Measurements from ENCODE around the gene ASZ1. TPM values are rescaled to one million over a fixed set of nuclear protein-coding genes. Genes with fewer than 3 reads are reported as not detected.

The ASZ1 gene
- total and polyA plus RNA-seq, 2 donors (not counting 1 experiment from before 2014, with no cell fraction given): not detected

GRCh38 chr7:117384688-117385362 is 42.5 kb downstream of the ASZ1 start:
- Mint-ChIP-seq H3K4me1 (no peaks in the 10 kb centered on the region), H3K9me3 (ENCODE audit: insufficient read depth) (peaks cover 9% of the 10 kb centered on the region), H3K4me3 (no peak overlapping the region), H3K27ac (no peak overlapping the region), H3K27me3 (no peaks in the 10 kb centered on the region)
- Histone ChIP-seq H3K4me3 (ENCODE audit: control extremely low read depth in 1 of 5, extremely low read depth in 1 of 5, insufficient read depth in 1 of 5, low read depth in 2 of 5, low read length in 4 of 5) (no peak overlapping the region), H3K9ac (ENCODE audit: low read length) (no peak overlapping the region), H3K27me3 (replicated peaks in 1 of 4; ENCODE audit: control extremely low read depth in 1 of 4, control insufficient read depth in 3 of 4, insufficient read depth in 4 of 4, low read length in 3 of 4) (no peaks in the 10 kb centered on the region), H3K36me3 (replicated peaks in 1 of 2; ENCODE audit: control extremely low read depth in 1 of 2, control insufficient read depth in 1 of 2, extremely low read depth in 1 of 2, insufficient read depth in 2 of 2, low read length in 1 of 2) (no peaks in the 10 kb centered on the region), H3K9me3 (ENCODE audit: control extremely low read depth in 1 of 3, control insufficient read depth in 2 of 3, insufficient read depth in 1 of 3, low read length in 2 of 3) (no peaks in the 10 kb centered on the region), H3K27ac (ENCODE audit: low read length in 2 of 2) (no peak overlapping the region), H3K79me2 (ENCODE audit: control insufficient read depth, insufficient read depth, low read length) (no peaks in the 10 kb centered on the region), H4K20me1 (ENCODE audit: control insufficient read depth, insufficient read depth, low read length, poor library complexity, severe bottlenecking) (no peaks in the 10 kb centered on the region), H3K4me2 (replicated peaks; ENCODE audit: low read depth, low read length, poor library complexity, severe bottlenecking) (no peak overlapping the region), H3K4me1 (ENCODE audit: control insufficient read depth in 2 of 2, insufficient read depth in 2 of 2, low read length in 2 of 2) (no peaks in the 10 kb centered on the region), H2AFZ (ENCODE audit: insufficient read depth, low read depth, low read length, poor library complexity, severe bottlenecking) (no peak overlapping the region)
- intact Hi-C loops (cut with micrococcal nuclease): no loop called here
- no peak for DNase-seq
- 100% methylated on average over 2 of the region's 5 CpGs for WGBS (ENCODE audit: insufficient coverage)
- ChIA-PET CTCF (no interaction called here), POLR2A (no interaction called here)
- TF ChIP-seq, protein P1, sequence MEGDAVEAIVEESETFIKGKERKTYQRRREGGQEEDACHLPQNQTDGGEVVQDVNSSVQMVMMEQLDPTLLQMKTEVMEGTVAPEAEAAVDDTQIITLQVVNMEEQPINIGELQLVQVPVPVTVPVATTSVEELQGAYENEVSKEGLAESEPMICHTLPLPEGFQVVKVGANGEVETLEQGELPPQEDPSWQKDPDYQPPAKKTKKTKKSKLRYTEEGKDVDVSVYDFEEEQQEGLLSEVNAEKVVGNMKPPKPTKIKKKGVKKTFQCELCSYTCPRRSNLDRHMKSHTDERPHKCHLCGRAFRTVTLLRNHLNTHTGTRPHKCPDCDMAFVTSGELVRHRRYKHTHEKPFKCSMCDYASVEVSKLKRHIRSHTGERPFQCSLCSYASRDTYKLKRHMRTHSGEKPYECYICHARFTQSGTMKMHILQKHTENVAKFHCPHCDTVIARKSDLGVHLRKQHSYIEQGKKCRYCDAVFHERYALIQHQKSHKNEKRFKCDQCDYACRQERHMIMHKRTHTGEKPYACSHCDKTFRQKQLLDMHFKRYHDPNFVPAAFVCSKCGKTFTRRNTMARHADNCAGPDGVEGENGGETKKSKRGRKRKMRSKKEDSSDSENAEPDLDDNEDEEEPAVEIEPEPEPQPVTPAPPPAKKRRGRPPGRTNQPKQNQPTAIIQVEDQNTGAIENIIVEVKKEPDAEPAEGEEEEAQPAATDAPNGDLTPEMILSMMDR (IDR thresholded peaks at IDR 0.05): no peak
- TF ChIP-seq EZH2 (IDR thresholded peaks at IDR 0.05; ENCODE audit: borderline replicate concordance, insufficient read depth, low read depth, low read length, poor library complexity, severe bottlenecking): no peak
- no peak for ATAC-seq (ENCODE audit: low read depth)

DNA sequence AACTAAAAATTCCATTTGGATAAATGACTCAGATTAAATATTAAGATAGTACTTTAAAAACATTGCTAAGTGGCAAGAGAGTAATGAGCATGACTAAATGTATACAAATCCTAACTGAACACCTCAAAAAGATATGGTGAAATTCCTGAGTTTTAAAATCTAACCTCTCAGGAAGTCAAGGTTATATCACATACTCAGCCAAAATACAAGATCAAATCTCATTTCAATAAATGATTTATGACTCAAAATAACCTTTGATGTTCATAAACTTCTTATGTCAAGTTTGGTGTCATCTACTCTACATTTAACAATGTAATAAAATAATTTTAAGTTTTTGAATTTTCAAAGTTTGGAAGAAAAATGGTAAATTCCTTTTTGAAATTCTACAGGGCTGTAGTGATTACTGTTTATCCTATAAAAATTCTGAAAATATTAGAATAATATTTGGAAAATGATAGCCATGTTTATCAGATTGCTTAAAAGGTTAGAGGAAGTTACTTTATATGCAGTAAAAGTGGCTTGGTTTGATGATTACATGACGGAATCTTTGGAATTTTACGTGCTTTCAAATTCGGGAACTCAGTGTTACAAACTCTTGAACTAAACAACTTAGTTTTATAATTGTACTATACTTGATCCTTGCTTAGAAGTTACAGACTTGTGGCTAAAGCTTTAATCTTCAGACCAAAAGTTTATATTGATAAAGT is 43.7 kb downstream of the ASZ1 start:
- Histone ChIP-seq H3K79me2 (ENCODE audit: control insufficient read depth, insufficient read depth, low read length) (no peaks in the 10 kb centered on the region), H3K4me3 (ENCODE audit: control extremely low read depth in 1 of 5, extremely low read depth in 1 of 5, insufficient read depth in 1 of 5, low read depth in 2 of 5, low read length in 4 of 5) (no peak overlapping the region), H3K9me3 (ENCODE audit: control extremely low read depth in 1 of 3, control insufficient read depth in 2 of 3, insufficient read depth in 1 of 3, low read length in 2 of 3) (no peaks in the 10 kb centered on the region), H2AFZ (ENCODE audit: insufficient read depth, low read depth, low read length, poor library complexity, severe bottlenecking) (no peak overlapping the region), H4K20me1 (ENCODE audit: control insufficient read depth, insufficient read depth, low read length, poor library complexity, severe bottlenecking) (no peaks in the 10 kb centered on the region), H3K4me1 (ENCODE audit: control insufficient read depth in 2 of 2, insufficient read depth in 2 of 2, low read length in 2 of 2) (no peaks in the 10 kb centered on the region), H3K9ac (ENCODE audit: low read length) (no peak overlapping the region), H3K27ac (ENCODE audit: low read length in 2 of 2) (no peak overlapping the region), H3K4me2 (replicated peaks; ENCODE audit: low read depth, low read length, poor library complexity, severe bottlenecking) (no peak overlapping the region), H3K27me3 (replicated peaks in 1 of 4; ENCODE audit: control extremely low read depth in 1 of 4, control insufficient read depth in 3 of 4, insufficient read depth in 4 of 4, low read length in 3 of 4) (no peaks in the 10 kb centered on the region), H3K36me3 (replicated peaks in 1 of 2; ENCODE audit: control extremely low read depth in 1 of 2, control insufficient read depth in 1 of 2, extremely low read depth in 1 of 2, insufficient read depth in 2 of 2, low read length in 1 of 2) (no peaks in the 10 kb centered on the region)
- DNase-seq (no peak), ATAC-seq (ENCODE audit: low read depth) (no peak)
- no peak overlapping the region for H3K4me3 Mint-ChIP-seq
- no peaks in the 10 kb centered on the region for H3K4me1 Mint-ChIP-seq
- no peaks in the 10 kb centered on the region for H3K27me3 Mint-ChIP-seq
- intact Hi-C loops (cut with micrococcal nuclease): no loop called here
- peaks cover 2% of the 10 kb centered on the region for H3K9me3 Mint-ChIP-seq (ENCODE audit: insufficient read depth)
- ChIA-PET POLR2A (no interaction called here), CTCF (no interaction called here)
- no CpG with 5 or more reads among the region's 3 CpGs for WGBS (ENCODE audit: insufficient coverage)
- H3K27ac Mint-ChIP-seq: no peak overlapping the region
- TF ChIP-seq EZH2 (IDR thresholded peaks at IDR 0.05; ENCODE audit: borderline replicate concordance, insufficient read depth, low read depth, low read length, poor library complexity, severe bottlenecking): no peak
- TF ChIP-seq, protein P1 (IDR thresholded peaks at IDR 0.05): no peak

Data from B cell (primary cell).